Skin of body (tissue), 2 donors: ENCODE data around the gene TBC1D2. TPM values are rescaled to one million over a fixed set of nuclear protein-coding genes. Genes with fewer than 3 reads are reported as not detected.

Experiments used
- DNase-seq: peaks from one replicate; lab custom pipeline; 2025; lab: John Stamatoyannopoulos, UW
- total RNA-seq: library from RNA; depleted of rRNA; stranded (reverse); fragments of >200 nt; gene quantifications from one replicate; pipeline ENCODE4 v1.2.3, GENCODE V29; 2014

Gene TBC1D2
- total RNA-seq, 1 donor from 2014 or later: 3.2 TPM

GRCh38 chr9:98218562-98219363, 36.7 kb downstream of the TBC1D2 start:
- no peak for DNase-seq

GRCh38 chr9:98217255-98217654, 38.2 kb downstream of the TBC1D2 start:
- DNase-seq: no peak

GRCh38 chr9:98216391-98216790, 39.1 kb downstream of the TBC1D2 start:
- no peak for DNase-seq

GRCh38 chr9:98215821-98216220, 39.6 kb downstream of the TBC1D2 start:
- no peak for DNase-seq

GRCh38 chr9:98215271-98215670, 40.2 kb downstream of the TBC1D2 start:
- DNase-seq: no peak

- DNase-seq: no peak
Observed at GRCh38 chr9:98214811-98215210, 40.6 kb downstream of the TBC1D2 start.

GRCh38 chr9:98211260-98211659, 44.2 kb downstream of the TBC1D2 start:
- DNase-seq: no peak

- DNase-seq: no peak
Observed at GRCh38 chr9:98210435-98210834, 45.0 kb downstream of the TBC1D2 start.

- no peak for DNase-seq
Observed at GRCh38 chr9:98209530-98209929, 45.9 kb downstream of the TBC1D2 start.

GRCh38 chr9:98208635-98209034, 46.8 kb downstream of the TBC1D2 start:
- DNase-seq: no peak

GRCh38 chr9:98207606-98208005, 47.8 kb downstream of the TBC1D2 start:
- DNase-seq: no peak

- DNase-seq: no peak
Observed at GRCh38 chr9:98206754-98207153, 48.7 kb downstream of the TBC1D2 start.

GRCh38 chr9:98204692-98205091, 50.8 kb downstream of the TBC1D2 start:
- DNase-seq: no peak

GRCh38 chr9:98203153-98203552, 52.3 kb downstream of the TBC1D2 start:
- no peak for DNase-seq

GRCh38 chr9:98202252-98202651, 53.2 kb downstream of the TBC1D2 start:
- no peak for DNase-seq

GRCh38 chr9:98201749-98202148, 53.7 kb downstream of the TBC1D2 start:
- no peak for DNase-seq

- no peak for DNase-seq
Observed at GRCh38 chr9:98201102-98201501, 54.3 kb downstream of the TBC1D2 start.

GRCh38 chr9:98199388-98200033, 55.9 kb downstream of the TBC1D2 start:
- no peak for DNase-seq

GRCh38 chr9:98195671-98196070, 59.8 kb downstream of the TBC1D2 start:
- DNase-seq: no peak

- no peak for DNase-seq
Observed at GRCh38 chr9:98193336-98193944, 62.0 kb downstream of the TBC1D2 start.

- DNase-seq: no peak
Observed at GRCh38 chr9:98192503-98193335, 62.7 kb downstream of the TBC1D2 start, which contains the start of gene CORO2A. CORO2A (minus strand) TSS chr9:98192637; CDS start chr9:98157660, 34,977 bp downstream.
